T follicular helper cell (primary cell): ENCODE data around the gene BOLA3.
"Not testable (repeated sequence)": the region's sequence is repeated elsewhere in the genome, so short reads cannot be mapped to it uniquely, and the experiment has no call there.

ENCODE experiments used
- DNase-seq: peaks from one replicate; pipeline ENCODE4 v3.0.0-alpha.2; 2020; ENCODE audit warnings: low read depth
- total RNA-seq, 2 experiments: gene quantifications; one replicate each; lab custom pipeline; 2026; lab: John Stamatoyannopoulos, UW

Gene BOLA3, protein sequence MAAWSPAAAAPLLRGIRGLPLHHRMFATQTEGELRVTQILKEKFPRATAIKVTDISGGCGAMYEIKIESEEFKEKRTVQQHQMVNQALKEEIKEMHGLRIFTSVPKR
- 10.6 to 28.8 reads per million in 2 experiments for total RNA-seq

GRCh38 chr2:74147727-74148456, at the start of gene BOLA3:
TSS of gene BOLA3 (minus strand) at chr2:74147912. CDS start at chr2:74147874, 38 bp downstream.
- DNase-seq, result peak; percentile 58

- DNase-seq, result no peak
Observed at GRCh38 chr2:74197049-74197448, 49.3 kb upstream of the BOLA3 start.

GRCh38 chr2:74194799-74195198, 47.1 kb upstream of the BOLA3 start:
- DNase-seq, result no peak

DNA sequence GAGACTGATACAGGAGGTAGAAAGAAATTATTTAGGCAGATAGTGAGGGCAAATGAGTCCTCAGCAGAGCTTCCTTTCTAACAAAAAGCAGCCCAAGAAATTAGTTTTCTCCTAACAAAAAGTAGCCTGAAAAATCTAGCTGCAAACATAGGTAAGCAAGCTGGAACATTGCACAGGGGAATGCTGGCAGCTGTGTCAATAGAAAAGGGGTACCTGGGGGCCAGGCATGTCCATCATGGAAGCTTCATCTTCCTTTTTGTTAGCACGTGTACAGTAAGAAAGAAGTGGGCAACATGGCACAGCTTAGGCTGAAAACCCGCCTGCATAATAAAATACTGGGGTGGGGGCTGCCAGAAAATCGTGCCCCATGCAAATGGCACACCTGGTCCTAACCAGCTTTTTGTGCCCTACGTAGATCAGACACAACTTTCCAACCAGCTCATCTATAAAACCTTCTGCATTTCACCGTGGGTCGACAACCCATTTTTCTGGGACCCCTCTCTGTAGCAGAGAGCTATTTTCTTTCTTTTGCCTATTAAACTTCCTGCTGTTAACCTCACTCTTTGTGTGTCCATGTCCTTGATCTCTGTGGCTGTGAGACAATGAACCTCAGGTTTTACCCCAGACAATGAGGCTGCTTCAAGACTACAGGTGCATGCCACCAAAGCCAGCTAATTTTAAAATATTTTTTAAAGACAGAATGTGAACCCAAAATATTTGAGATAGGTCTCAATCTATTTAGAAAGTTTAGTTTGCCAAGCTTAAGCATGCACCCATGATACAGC, 44.1 kb upstream of the BOLA3 start:
- no peak for DNase-seq

DNA sequence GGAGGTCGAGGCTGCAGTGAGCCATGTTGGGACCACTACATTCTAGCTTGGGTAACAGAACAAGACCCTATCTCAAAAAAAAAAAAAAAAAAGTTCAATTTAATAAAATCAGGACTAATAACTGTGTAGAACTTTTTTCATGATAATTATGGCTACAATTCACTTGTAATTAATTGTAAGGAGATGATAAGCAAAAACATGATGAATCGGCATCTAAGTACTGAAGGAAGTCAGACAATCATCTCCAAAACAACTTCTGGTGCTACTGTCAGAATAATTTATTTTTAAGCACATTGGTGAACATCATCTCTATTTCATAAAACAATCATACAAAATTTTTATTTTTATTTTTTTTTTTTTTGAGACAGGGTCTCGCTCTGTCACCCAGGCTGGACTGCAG, 41.0 kb upstream of the BOLA3 start:
- no peak for DNase-seq

GRCh38 chr2:74188018-74188601, 40.4 kb upstream of the BOLA3 start:
- no peak for DNase-seq

DNA sequence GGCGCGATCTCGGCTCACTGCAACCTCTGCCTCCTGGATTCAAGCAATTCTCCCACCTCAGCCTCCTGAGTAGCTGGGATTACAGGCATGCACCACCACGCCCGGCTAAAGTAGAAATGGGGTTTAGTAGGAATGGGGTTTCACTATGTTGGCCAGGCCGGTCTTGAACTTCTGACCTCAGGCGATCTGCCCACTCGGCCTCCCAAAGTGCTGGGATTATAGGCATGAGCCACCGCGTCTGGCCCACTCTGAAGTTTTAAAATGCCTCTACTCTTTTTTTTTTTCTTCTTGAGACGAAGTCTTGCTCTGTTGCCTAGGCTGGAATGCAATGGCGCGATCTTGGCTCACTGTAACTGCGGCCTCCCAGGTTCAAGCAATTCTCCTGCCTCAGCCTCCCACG, 39.0 kb upstream of the BOLA3 start:
- not testable (repeated sequence) for DNase-seq

GRCh38 chr2:74186038-74186437, 38.3 kb upstream of the BOLA3 start:
- DNase-seq, result no peak

DNA sequence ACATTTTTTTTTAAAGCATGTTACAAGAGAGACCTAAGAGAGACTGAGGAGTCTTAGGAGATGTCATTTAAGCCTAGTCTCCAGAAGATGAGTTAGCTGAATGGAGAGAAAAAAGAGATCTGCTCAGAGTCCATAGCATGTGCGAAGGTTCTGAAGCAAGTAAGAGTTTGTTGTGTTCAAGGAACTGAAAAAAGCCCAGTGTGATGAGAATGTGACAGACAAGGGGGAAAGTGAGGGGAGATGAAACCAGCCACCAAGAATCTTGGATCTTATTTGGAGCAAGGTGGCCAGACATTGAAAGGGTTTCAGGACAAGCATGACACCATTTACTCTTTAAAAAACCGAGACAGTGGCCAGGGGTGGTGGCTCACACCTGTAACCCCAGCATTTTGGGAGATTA, 36.2 kb upstream of the BOLA3 start:
- no peak for DNase-seq

- DNase-seq, result no peak
Observed at GRCh38 chr2:74181739-74182138, 34.0 kb upstream of the BOLA3 start.

DNA sequence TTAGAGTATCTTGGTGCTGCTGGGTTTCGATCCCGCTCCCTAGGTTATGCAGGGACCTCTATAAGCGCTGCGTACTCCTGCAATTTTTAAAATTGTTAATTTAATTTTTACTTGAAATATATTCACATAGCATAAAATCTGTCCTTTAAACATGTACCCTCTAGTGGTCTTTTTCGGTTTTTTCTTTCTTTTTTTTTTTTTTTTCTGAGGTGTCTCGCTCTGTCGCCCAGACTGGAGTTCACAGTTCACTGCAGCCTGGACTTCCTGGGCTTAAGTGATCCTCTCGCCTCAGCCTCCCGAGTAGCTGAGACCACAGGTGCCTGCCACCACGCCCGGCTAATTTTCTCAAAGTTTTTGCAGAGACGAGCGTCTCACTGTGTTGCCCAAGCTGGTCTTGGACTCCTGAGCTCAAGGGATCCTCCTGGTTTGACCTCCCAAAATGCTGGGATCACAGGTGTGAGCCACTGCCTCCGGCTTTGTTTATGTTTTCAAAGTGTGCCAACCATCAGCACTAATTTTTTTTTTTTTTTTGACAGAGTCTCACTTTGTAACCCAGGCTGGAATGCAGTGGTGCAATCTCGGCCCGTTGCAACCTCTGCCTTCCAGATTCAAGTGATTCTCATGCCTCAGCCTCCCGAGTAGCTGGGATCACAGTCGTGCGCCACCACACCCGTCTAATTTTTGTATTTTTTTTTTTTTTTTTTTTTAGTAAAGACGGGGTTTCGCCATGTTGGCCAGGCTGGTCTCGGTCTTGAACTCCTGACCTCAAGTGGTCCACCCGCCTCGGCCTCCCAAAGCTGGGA, 31.6 kb upstream of the BOLA3 start:
- DNase-seq, result no peak

DNA sequence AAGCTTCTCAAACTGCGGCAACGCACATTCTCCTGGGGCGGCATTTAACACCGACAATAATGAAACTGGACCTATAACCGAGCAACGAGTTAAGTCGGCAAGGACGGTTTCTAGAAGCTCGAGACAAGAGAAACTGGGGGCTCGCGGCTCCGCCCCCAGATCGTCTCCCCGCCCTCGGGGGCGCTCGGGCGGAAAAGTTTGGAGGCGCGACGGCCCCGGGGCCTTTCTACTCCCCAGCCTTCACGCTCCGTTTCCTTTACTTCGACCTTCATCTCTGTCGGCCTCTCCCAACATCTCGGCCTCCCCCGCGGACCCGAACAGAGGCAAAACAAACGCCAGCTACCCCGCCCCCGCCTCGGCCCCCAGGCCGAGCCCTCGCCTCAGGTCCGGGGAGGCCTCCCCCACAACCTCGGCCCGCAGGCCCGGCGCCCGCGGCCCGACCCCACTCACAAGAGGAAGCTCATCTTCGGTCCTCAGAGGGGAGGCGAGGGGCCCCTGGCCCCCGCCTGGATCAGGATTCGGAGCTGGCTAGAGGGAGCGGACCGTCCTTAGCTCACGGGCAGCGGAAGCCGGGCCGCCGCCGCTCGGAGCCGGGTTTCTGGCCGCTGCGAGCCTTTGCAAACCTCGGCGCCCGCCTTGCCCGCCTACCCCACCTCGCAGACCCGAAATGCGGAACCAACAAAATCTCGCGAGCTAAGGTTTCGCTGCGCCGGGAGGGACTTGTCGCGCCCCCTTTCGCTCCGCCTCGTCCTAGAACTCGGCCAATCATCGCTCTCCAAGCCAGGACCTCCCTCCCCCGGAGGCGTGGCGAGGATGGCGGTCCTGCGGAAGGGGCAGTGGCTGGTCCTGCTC, 30.7 kb upstream of the BOLA3 start, which contains the start of gene MOB1A:
Gene MOB1A (minus strand): TSS at position 669 of the 852 bp plus-strand sequence. CDS start 205 bp downstream, at position 464.
- DNase-seq, result peak; percentile 96

GRCh38 chr2:74177696-74178095, 30.0 kb upstream of the BOLA3 start:
- DNase-seq, result no peak

DNA sequence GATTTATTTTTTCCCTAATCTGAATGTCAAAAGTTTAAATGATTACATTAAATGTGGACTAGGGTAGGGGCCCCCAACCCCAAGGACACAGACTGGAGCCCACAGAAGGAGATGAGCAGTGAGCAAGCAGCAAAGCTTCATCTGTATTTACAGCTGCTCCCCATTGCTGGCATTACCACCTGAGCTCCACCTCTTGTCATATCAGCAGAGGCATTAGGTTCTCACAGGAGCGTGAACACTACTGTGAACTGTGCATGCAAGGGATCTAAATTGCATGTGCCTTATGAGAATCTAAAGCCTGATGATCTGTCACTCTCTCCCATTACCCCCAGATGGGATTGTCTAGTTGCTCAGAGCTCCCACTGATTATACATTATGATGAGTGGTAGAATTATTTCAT, 27.2 kb upstream of the BOLA3 start:
- no peak for DNase-seq

GRCh38 chr2:74168739-74169138, 21.0 kb upstream of the BOLA3 start:
- no peak for DNase-seq

GRCh38 chr2:74164761-74165160, 17.0 kb upstream of the BOLA3 start:
- no peak for DNase-seq

DNA sequence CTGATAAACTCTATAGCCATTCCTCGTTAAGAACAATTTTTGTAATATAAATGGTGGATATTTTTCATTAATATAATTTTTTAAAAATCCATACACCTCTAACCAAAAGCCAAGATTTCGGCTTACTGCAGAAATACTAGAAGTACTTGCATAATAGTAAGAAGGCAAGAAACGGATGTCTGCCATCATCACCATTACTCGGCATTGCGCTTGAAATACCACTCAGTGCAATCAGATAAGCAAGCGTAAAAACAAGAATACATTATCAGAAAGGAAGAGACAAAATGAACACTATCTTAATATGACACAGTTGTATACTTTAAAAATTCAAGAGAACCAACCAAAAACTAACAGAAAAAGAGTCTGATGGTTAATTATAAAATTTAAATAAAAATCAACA, 15.2 kb upstream of the BOLA3 start:
- no peak for DNase-seq

DNA sequence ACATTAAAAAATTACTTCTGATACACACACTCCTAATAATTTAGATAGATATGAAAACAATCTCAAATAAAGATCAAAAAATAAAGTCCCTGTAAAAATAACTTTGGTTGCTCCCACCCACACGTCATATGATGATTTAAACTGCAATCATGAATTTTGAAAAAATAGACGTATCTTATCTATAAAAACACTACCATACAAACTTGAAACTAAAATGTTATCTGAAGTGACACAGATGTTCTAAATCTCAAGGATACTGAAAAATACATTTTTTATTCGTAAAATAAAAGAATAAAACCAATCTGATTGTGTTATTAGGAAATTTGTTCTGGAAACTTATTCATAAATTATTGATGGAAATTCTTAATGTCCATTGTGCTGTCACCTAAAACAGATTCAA, 8.1 kb upstream of the BOLA3 start:
- DNase-seq, result no peak

DNA sequence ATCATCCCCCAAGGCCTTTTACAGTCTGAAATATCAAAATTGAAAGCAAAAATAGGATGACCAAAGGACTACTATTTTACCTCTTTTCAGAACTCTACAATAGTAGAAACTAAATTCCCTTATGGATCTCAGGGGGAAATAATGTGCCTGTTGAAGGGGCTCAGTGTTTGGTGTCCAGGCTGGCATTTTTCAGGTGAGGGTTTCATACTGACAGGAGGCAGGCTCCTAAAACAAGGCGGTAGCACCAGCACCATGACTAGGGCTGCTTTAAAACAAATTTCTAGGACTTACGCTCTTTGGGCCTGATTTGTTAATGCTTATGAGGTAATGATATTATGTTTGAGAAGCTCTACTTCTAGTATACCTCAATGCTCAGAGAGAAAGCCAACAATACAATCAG, 5.2 kb upstream of the BOLA3 start:
- no peak for DNase-seq

GRCh38 chr2:74149570-74150319, 2.0 kb upstream of the BOLA3 start:
- DNase-seq, result no peak
